Esophagus muscularis mucosa (tissue), 4 donors: ENCODE results near the gene C1orf105. TPM values are rescaled to one million over a fixed set of nuclear protein-coding genes. Genes with fewer than 3 reads are reported as not detected.
"Not testable (repeated sequence)": the region's sequence is repeated elsewhere in the genome, so short reads cannot be mapped to it uniquely, and the experiment has no call there.

Source experiments
- DNase-seq: peaks from one replicate; pipeline ENCODE4 v3.0.0-alpha.2; 2017; ENCODE audit errors: extremely low spot score
- H3K27ac ChIP-seq, 4 donors: fragments of 200-600 bp; sonication (generic); replicated peaks in 1 of 4; 1 replicate in 3 of 4; 2 replicates in 1 of 4; pipeline ENCODE4 v1.5.1; 2016 to 2019; ENCODE audit warnings: mild to moderate bottlenecking in 1 of 4
- H3K27me3 ChIP-seq, 4 donors: fragments of 200-600 bp; sonication (generic); one replicate each; pipeline versions ENCODE4 v1.5.1 to v1.6.0; 2016 to 2019
- H3K36me3 ChIP-seq, 4 donors: fragments of 200-600 bp; sonication (generic); one replicate each; pipeline ENCODE4 v1.5.1; 2016 to 2019
- H3K4me1 ChIP-seq, 4 donors: fragments of 200-600 bp; sonication (generic); one replicate each; pipeline ENCODE4 v1.5.1; 2016 to 2019
- H3K4me3 ChIP-seq, 4 donors: fragments of 200-600 bp; sonication (generic); 1 replicate in 2 of 4; 2 replicates in 2 of 4; pipeline ENCODE4 v1.5.1; 2016 to 2019; ENCODE audit warnings: mild to moderate bottlenecking in 4 of 4, moderate library complexity in 1 of 4
- H3K9me3 ChIP-seq, 4 donors: fragments of 200-600 bp; sonication (generic); 1 replicate in 3 of 4; 2 replicates in 1 of 4; pipeline ENCODE4 v1.5.1; 2016 to 2019
- EP300 ChIP-seq: sonication (generic); formaldehyde crosslinking; IDR thresholded peaks from one replicate; pipeline ENCODE4 v1.6.1; 2017; ENCODE audit warnings: antibody characterized with exemption
- POLR2A ChIP-seq: fragments of 450-650 bp; IDR thresholded peaks from one replicate; pipeline ENCODE4 v1.6.1; 2017; ENCODE audit warnings: antibody characterized with exemption, moderate library complexity, mild to moderate bottlenecking, low read depth
- POLR2AphosphoS5 ChIP-seq, 2 donors: sonication (generic); formaldehyde crosslinking; IDR thresholded peaks; one replicate each; pipeline ENCODE4 v1.6.1; 2017; ENCODE audit warnings: antibody characterized with exemption in 2 of 2
- WGBS: methylation state at CpG from one replicate; pipeline ENCODE4 v1.1.5; 2018; 5-methylcytosine and 5-hydroxymethylcytosine counted together
- intact Hi-C: fragments of 100-400 bp; cut with DNase I; formaldehyde crosslinking; loops from one replicate; pipeline ENCODE4 v1.15.1; 2023
- total RNA-seq, 4 donors: library from RNA; depleted of rRNA; stranded (reverse); fragments of >200 nt; gene quantifications; one replicate each; pipeline versions ENCODE4 v1.1.0 to v1.2.1, GENCODE V29; 2016
- TF ChIP-seq, protein P1 (sequence below), 3 experiments: fragments of 200-600 bp in 2 of 3; fragments of 450-650 bp in 1 of 3; sonication (generic) in 2 of 3; IDR thresholded peaks; one replicate each; pipeline ENCODE4 v1.5.1; 2017 to 2019; ENCODE audit warnings: antibody characterized with exemption in 3 of 3, mild to moderate bottlenecking in 2 of 3, moderate library complexity in 1 of 3

The C1orf105 gene
- total RNA-seq, 4 donors from 2014 or later = not detected

DNA sequence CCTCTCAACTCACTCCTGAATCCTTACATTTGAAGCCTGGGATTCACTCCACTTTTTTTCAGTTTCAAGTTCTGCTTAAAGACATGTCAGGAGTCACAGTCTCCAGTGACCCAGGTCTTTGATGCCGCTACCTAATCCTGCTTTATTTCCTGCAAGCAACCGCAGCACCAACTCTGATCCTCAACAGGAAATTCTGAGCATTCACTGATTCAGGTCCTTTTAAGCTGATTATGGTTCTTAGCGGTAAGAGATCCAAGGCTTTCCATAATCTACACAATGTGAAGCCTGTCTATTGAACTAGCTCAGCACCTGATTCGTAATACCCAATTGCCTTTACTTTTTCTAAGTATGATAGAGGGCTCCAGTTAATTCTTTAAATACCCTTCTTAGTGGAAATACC, 67.1 kb downstream of the C1orf105 start:
- H3K9me3 ChIP-seq = no peaks in the 10 kb centered on the region
- intact Hi-C loops = no loop called here
- WGBS = 79% methylated on average over 4 of the region's 4 CpGs

DNA sequence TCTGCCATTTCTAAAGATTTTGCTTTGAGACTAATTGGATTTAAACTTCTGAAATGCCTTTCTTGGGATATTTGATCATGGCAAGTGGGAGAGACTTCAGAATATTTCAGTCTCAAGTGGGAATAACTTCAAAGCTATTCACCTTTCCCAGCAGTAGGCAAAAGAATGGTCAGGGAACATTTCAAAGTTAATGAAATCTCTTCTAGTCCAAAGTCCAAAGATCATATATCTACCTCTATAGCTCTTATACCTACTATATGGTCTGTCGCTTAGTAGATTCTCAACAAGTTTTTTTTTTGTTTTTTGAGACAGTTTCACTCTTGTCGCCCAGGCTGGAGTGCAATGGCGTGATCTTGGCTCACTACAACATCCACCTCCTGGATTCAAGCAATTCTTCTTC, 67.9 kb downstream of the C1orf105 start:
- intact Hi-C loops = no loop called here
- no peaks in the 10 kb centered on the region for H3K9me3 ChIP-seq
- H3K4me1 ChIP-seq = no peaks in the 10 kb centered on the region
- no peaks in the 10 kb centered on the region for H3K36me3 ChIP-seq
- DNase-seq = no peak
- 95% methylated on average over 3 of the region's 3 CpGs for WGBS
- no peaks in the 10 kb centered on the region for H3K27me3 ChIP-seq
- H3K4me3 ChIP-seq = no peak overlapping the region
- TF ChIP-seq, protein P1, sequence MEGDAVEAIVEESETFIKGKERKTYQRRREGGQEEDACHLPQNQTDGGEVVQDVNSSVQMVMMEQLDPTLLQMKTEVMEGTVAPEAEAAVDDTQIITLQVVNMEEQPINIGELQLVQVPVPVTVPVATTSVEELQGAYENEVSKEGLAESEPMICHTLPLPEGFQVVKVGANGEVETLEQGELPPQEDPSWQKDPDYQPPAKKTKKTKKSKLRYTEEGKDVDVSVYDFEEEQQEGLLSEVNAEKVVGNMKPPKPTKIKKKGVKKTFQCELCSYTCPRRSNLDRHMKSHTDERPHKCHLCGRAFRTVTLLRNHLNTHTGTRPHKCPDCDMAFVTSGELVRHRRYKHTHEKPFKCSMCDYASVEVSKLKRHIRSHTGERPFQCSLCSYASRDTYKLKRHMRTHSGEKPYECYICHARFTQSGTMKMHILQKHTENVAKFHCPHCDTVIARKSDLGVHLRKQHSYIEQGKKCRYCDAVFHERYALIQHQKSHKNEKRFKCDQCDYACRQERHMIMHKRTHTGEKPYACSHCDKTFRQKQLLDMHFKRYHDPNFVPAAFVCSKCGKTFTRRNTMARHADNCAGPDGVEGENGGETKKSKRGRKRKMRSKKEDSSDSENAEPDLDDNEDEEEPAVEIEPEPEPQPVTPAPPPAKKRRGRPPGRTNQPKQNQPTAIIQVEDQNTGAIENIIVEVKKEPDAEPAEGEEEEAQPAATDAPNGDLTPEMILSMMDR (IDR thresholded peaks at IDR 0.05) = no peak
- TF ChIP-seq POLR2AphosphoS5 (IDR thresholded peaks at IDR 0.05) = no peak
- no peak for TF ChIP-seq POLR2A
- no peak for TF ChIP-seq EP300
- H3K27ac ChIP-seq = no peak overlapping the region

More for the DNA sequence above, 67.1 kb downstream of the C1orf105 start:
- H3K4me3 ChIP-seq = no peak overlapping the region
- no peak for DNase-seq
- no peaks in the 10 kb centered on the region for H3K36me3 ChIP-seq
- no peaks in the 10 kb centered on the region for H3K4me1 ChIP-seq
- no peaks in the 10 kb centered on the region for H3K27me3 ChIP-seq
- no peak overlapping the region for H3K27ac ChIP-seq
- TF ChIP-seq POLR2AphosphoS5 (IDR thresholded peaks at IDR 0.05) = no peak
- no peak for TF ChIP-seq POLR2A
- TF ChIP-seq, protein P1 (IDR thresholded peaks at IDR 0.05) = no peak
- TF ChIP-seq EP300 = no peak

- no peaks in the 10 kb centered on the region for H3K9me3 ChIP-seq
- no peak overlapping the region for H3K27ac ChIP-seq
- WGBS = 74% methylated on average over 3 of the region's 3 CpGs
- no peak overlapping the region for H3K4me3 ChIP-seq
- no peaks in the 10 kb centered on the region for H3K36me3 ChIP-seq
- DNase-seq = no peak
- H3K27me3 ChIP-seq = no peaks in the 10 kb centered on the region
- intact Hi-C loops = no loop called here
- H3K4me1 ChIP-seq = no peaks in the 10 kb centered on the region
- TF ChIP-seq, protein P1 (IDR thresholded peaks at IDR 0.05) = no peak
- no peak for TF ChIP-seq POLR2A
- no peak for TF ChIP-seq EP300
- TF ChIP-seq POLR2AphosphoS5 (IDR thresholded peaks at IDR 0.05) = no peak
Measured at GRCh38 chr1:172489847-172490246, 69.4 kb downstream of the C1orf105 start.

GRCh38 chr1:172492421-172492820, 71.9 kb downstream of the C1orf105 start:
- H3K4me1 ChIP-seq = peaks cover 4 to 12% (median 10%) of the 10 kb centered on the region in 4 donors
- H3K4me3 ChIP-seq = no peak overlapping the region
- DNase-seq = no peak
- H3K27me3 ChIP-seq = no peaks in the 10 kb centered on the region
- no peak for TF ChIP-seq POLR2A
- H3K36me3 ChIP-seq = no peaks in the 10 kb centered on the region
- H3K27ac ChIP-seq = no peak overlapping the region
- WGBS = 66% methylated on average over 1 of the region's 1 CpG
- H3K9me3 ChIP-seq = no peaks in the 10 kb centered on the region
- intact Hi-C loops = no loop called here

- TF ChIP-seq POLR2A = no peak
- TF ChIP-seq EP300 = no peak
- TF ChIP-seq, protein P1 (IDR thresholded peaks at IDR 0.05) = no peak
- TF ChIP-seq POLR2AphosphoS5 (IDR thresholded peaks at IDR 0.05) = no peak
- Histone ChIP-seq H3K27ac (no peak overlapping the region), H3K36me3 (no peaks in the 10 kb centered on the region), H3K9me3 (no peaks in the 10 kb centered on the region), H3K4me1 (peaks cover 4 to 18% (median 14%) of the 10 kb centered on the region in 4 donors), H3K4me3 (no peak overlapping the region), H3K27me3 (no peaks in the 10 kb centered on the region)
- no peak for DNase-seq
- intact Hi-C loops = no loop called here
- 95% methylated on average over 2 of the region's 2 CpGs for WGBS
Measured at GRCh38 chr1:172494166-172494565, 73.7 kb downstream of the C1orf105 start.

DNA sequence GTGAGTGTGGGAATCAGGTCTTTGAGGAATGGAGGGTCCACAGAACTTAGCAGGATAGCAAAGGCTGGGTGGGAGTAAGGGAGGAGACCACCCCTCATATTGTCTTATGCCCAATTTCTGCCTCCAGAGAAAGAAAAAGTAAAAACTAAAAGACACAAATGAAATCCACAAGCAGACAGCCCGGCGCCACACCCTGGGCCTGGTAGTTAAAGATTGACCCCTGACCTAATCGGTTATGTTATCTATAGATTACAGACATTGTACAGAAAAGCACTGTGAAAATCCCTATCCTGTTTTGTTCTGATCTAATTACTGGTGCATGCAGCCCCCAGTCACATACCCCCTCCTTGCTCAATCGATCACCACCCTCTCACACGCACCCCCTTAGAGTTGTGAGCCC, 75.6 kb downstream of the C1orf105 start:
- intact Hi-C loops, H3K27me3 ChIP-seq, H3K36me3 ChIP-seq, DNase-seq, H3K9me3 ChIP-seq, H3K27ac ChIP-seq, H3K4me3 ChIP-seq: not testable (repeated sequence)
- H3K4me1 ChIP-seq = peaks cover 4 to 18% (median 14%) of the 10 kb centered on the region in 4 donors
- WGBS = 92% methylated on average over 5 of the region's 5 CpGs
